ENCODE data around the gene ABR.

DNA sequence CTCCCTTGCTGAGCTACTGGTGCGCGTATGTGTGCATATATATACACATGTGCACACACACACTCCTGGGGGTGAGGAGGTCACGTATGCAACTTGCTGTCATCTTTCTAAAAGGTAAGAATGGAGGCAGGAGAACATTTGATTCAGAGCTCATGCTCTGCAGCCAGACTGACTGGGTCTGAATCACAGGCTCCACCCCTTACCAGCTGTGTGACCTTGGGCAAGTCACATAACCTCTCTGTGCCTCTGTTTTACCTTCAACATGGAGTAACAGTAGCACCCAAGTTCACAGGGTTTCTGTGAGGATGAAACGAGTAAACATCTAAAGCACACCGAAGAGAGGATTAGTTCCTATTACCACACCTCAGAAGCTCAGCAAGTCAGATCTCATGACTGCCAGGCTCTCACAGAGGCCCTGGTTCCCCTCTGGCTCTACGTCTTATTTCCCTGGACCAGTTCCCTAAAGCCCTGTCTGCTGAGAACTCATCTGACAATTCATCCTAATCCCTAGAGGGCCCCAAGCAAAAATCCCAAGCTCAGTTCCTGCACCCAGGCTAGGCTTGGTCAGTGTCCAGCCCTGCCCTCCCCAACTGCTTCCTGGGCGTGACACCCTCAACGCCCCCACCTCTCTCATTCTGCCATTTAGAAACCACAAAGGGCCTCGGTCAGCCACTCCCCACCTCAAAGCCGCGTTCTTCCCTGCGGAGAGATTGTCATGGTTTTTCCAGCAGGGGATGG, 28.7 kb downstream of the ABR start:
- TF ChIP-seq, protein P1, sequence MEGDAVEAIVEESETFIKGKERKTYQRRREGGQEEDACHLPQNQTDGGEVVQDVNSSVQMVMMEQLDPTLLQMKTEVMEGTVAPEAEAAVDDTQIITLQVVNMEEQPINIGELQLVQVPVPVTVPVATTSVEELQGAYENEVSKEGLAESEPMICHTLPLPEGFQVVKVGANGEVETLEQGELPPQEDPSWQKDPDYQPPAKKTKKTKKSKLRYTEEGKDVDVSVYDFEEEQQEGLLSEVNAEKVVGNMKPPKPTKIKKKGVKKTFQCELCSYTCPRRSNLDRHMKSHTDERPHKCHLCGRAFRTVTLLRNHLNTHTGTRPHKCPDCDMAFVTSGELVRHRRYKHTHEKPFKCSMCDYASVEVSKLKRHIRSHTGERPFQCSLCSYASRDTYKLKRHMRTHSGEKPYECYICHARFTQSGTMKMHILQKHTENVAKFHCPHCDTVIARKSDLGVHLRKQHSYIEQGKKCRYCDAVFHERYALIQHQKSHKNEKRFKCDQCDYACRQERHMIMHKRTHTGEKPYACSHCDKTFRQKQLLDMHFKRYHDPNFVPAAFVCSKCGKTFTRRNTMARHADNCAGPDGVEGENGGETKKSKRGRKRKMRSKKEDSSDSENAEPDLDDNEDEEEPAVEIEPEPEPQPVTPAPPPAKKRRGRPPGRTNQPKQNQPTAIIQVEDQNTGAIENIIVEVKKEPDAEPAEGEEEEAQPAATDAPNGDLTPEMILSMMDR (IDR thresholded peaks at IDR 0.05): no peak
- no peak for TF ChIP-seq EP300 (IDR thresholded peaks at IDR 0.05)
- TF ChIP-seq POLR2A (IDR thresholded peaks at IDR 0.05): no peak
